SJCRH30 (cell line): Measurements from ENCODE around the gene RBM25. TPM values are rescaled to one million over a fixed set of nuclear protein-coding genes. Genes with fewer than 3 reads are reported as not detected.
"Not testable (repeated sequence)": the region's sequence is repeated elsewhere in the genome, so short reads cannot be mapped to it uniquely, and the experiment has no call there.

Experiments used
- DNase-seq, 2 experiments: peaks; one replicate each; pipeline ENCODE4 v3.0.0-alpha.2; 2015 to 2020
- H3K27ac ChIP-seq: fragments of 250-450 bp; sonication (Bioruptor Pico); 2 replicates; pipeline ENCODE4 v1.5.1; 2020; ENCODE audit warnings: mild to moderate bottlenecking, moderate library complexity
- H3K27me3 ChIP-seq: fragments of 250-450 bp; sonication (Bioruptor Pico); 2 replicates; pipeline ENCODE4 v1.5.1; 2020; ENCODE audit warnings: mild to moderate bottlenecking, moderate library complexity
- H3K36me3 ChIP-seq: fragments of 250-450 bp; sonication (Bioruptor Pico); 2 replicates; pipeline ENCODE4 v1.5.1; 2020; ENCODE audit warnings: mild to moderate bottlenecking, moderate library complexity
- H3K4me1 ChIP-seq: fragments of 250-450 bp; sonication (Bioruptor Pico); 2 replicates; pipeline ENCODE4 v1.5.1; 2020; ENCODE audit warnings: mild to moderate bottlenecking, moderate library complexity
- H3K4me3 ChIP-seq: fragments of 250-450 bp; sonication (Bioruptor Pico); 2 replicates; pipeline ENCODE4 v1.5.1; 2020; ENCODE audit warnings: mild to moderate bottlenecking, moderate library complexity
- H3K9me3 ChIP-seq: fragments of 250-450 bp; sonication (Bioruptor Pico); replicated peaks from 2 replicates; pipeline ENCODE4 v1.5.1; 2020; ENCODE audit warnings: mild to moderate bottlenecking, moderate library complexity
- total RNA-seq: library from RNA; depleted of rRNA; stranded (reverse); fragments of >200 nt; shearing (Covaris generic); gene quantifications from 2 replicates; pipeline ENCODE4 v1.2.3, GENCODE V29; 2014

The RBM25 gene
- total RNA-seq, 1 experiment from 2014 or later, result 59.0 TPM

- DNase-seq, result no peak
- Histone ChIP-seq H3K27ac (peak overlapping the region; percentile 48; the same call in 1 of the 2 replicates), H3K9me3 (no peaks in the 10 kb centered on the region), H3K4me3 (peak overlapping the region; percentile 85), H3K4me1 (no peaks in the 10 kb centered on the region), H3K36me3 (no peaks in the 10 kb centered on the region), H3K27me3 (no peaks in the 10 kb centered on the region)
Observed at GRCh38 chr14:73136085-73136386, 77.7 kb downstream of the RBM25 start.

GRCh38 chr14:73136387-73137225, 78.3 kb downstream of the RBM25 start, which contains the start of gene PSEN1:
PSEN1 (plus strand) TSS chr14:73136507; CDS start chr14:73148020, 11,513 bp downstream.
- DNase-seq, result peak; percentile 92
- H3K9me3 ChIP-seq, result no peaks in the 10 kb centered on the region
- H3K36me3 ChIP-seq, result no peaks in the 10 kb centered on the region
- peak within 1 kb of the TSS; percentile 48 for H3K27ac ChIP-seq
- no peaks in the 10 kb centered on the region for H3K27me3 ChIP-seq
- no peaks in the 10 kb centered on the region for H3K4me1 ChIP-seq
- H3K4me3 ChIP-seq, result peak within 1 kb of the TSS; percentile 85

DNA sequence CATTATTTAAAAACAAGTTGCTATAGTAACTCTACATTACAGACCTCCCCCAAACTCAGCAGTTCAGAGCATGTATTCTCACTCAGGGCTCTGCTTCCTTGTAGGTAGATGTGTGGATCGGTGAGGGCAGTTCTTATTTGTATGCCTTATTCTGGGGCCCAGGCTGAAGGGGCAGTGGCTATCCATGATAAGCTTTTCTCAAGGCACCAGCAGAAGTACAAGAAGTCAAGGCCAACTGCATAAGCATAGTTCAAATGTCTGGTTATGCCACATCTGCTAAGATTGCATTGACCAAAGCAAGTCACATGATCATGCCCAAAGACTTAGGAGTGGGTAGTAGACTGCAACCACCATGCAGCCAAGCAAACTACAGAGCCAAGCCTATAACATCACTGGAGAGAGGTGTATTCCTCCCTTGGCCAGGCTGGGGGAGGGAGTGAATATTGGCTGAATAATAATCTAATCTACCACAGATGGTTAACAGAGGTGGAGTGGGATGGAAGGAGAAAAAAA, 82.5 kb downstream of the RBM25 start:
- DNase-seq, result no peak
- no peaks in the 10 kb centered on the region for H3K27me3 ChIP-seq
- no peaks in the 10 kb centered on the region for H3K9me3 ChIP-seq
- no peak overlapping the region for H3K27ac ChIP-seq
- H3K4me1 ChIP-seq, result no peaks in the 10 kb centered on the region
- H3K36me3 ChIP-seq, result no peaks in the 10 kb centered on the region
- H3K4me3 ChIP-seq, result no peak overlapping the region

DNA sequence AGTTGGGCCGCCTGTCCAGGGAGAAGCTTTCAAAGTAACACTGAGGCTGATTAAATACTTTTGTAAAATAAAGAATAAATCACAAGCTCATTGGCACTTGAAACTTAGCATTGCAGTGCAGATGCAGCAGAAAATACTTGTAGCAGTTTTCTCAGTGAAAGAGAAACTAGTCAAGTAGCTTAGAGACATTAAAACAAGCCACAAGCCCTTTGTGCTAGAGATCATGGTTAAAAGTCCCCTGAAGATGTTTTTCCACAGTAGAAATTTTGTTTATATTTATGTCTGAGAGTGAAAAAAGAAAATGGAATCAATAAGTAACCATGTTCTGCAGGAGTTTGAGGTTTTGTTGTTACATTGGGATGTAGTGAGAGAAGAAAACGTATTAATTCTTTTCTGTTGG, 83.9 kb downstream of the RBM25 start:
- Histone ChIP-seq H3K27ac (no peak overlapping the region), H3K9me3 (no peaks in the 10 kb centered on the region), H3K4me1 (no peaks in the 10 kb centered on the region), H3K4me3 (no peak overlapping the region), H3K27me3 (no peaks in the 10 kb centered on the region), H3K36me3 (no peaks in the 10 kb centered on the region)
- no peak for DNase-seq

GRCh38 chr14:73143003-73143402, 84.7 kb downstream of the RBM25 start:
- Histone ChIP-seq H3K36me3 (no peaks in the 10 kb centered on the region), H3K27me3 (no peaks in the 10 kb centered on the region), H3K27ac (no peak overlapping the region), H3K4me3 (no peak overlapping the region), H3K4me1 (no peaks in the 10 kb centered on the region), H3K9me3 (no peaks in the 10 kb centered on the region)
- DNase-seq, result no peak

DNA sequence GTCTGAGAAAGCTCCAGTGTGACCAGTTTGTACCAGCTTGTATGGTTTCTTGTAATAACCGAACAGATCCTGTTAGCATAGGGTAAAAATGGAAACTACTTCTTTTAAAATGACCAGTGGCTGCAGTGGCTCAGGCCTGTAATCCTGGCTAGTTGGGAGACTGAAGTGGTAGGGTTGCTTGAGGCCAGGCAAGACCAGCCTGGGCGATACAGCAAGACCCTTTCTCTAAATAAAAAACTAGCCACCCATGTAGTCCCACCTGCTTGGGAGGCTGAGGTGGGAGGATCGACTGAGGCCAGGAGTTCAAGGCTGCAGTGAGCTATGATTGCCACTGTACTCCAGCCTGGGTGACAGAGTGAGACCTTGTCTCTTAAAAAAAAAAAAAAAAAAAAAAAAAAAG, 85.3 kb downstream of the RBM25 start:
- H3K36me3 ChIP-seq, result no peaks in the 10 kb centered on the region
- H3K9me3 ChIP-seq, result no peaks in the 10 kb centered on the region
- no peaks in the 10 kb centered on the region for H3K27me3 ChIP-seq
- no peak overlapping the region for H3K4me3 ChIP-seq
- no peak overlapping the region for H3K27ac ChIP-seq
- DNase-seq, result no peak
- no peaks in the 10 kb centered on the region for H3K4me1 ChIP-seq

GRCh38 chr14:73145371-73145770, 87.0 kb downstream of the RBM25 start:
- DNase-seq, result no peak
- no peak overlapping the region for H3K27ac ChIP-seq
- H3K36me3 ChIP-seq, result 0 out of 2 replicates have a peak, but pooled peaks cover 4% of the 10 kb centered on the region
- H3K27me3 ChIP-seq, result no peaks in the 10 kb centered on the region
- no peak overlapping the region for H3K4me3 ChIP-seq
- H3K4me1 ChIP-seq, result no peaks in the 10 kb centered on the region
- H3K9me3 ChIP-seq, result no peaks in the 10 kb centered on the region

DNA sequence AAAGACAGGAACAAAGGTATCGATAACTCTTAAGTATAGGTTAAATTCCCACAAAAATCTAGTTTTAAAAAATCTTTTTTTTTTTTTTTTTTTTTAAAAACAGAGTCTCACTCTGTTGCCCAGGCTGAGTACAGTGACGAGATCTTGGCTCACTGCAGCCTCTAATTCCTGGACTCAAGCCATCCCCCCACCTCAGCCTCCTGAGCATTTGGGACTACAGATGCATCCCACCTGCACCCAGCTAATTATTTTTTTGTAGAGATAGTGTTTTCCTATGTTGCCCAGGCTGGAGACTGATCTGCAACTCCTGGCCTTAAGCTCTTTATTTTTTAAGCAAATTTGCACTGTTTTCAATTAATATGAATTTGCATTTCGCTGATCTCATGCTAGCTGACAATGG, 87.8 kb downstream of the RBM25 start:
- no peak overlapping the region for H3K4me3 ChIP-seq
- H3K27me3 ChIP-seq, result no peaks in the 10 kb centered on the region
- no peaks in the 10 kb centered on the region for H3K9me3 ChIP-seq
- 0 out of 2 replicates have a peak, but pooled peaks cover 4% of the 10 kb centered on the region for H3K36me3 ChIP-seq
- H3K27ac ChIP-seq, result no peak overlapping the region
- no peaks in the 10 kb centered on the region for H3K4me1 ChIP-seq
- no peak for DNase-seq

DNA sequence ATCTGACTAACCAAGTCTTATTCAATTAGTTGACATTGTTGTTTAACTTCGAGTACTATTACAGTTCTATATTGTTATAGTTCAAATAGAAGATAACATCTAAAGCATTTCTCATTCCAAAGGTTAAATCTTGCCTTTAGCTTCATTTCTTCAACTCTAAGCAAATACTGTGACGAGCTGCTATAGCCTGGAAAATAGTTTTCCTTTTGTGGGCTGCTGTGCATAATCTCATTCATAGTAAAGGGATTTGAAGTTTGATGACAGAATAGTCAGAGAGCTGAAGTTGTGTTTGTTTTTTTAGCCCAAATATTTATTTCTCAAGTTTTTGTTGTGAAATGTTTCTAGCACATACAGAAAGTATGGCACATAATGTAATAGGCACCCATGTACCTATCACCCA, 91.4 kb downstream of the RBM25 start:
- no peak for DNase-seq
- H3K4me1 ChIP-seq, result no peaks in the 10 kb centered on the region
- H3K36me3 ChIP-seq, result 0 out of 2 replicates have a peak, but pooled peaks cover 4% of the 10 kb centered on the region
- H3K4me3 ChIP-seq, result no peak overlapping the region
- no peaks in the 10 kb centered on the region for H3K9me3 ChIP-seq
- H3K27ac ChIP-seq, result no peak overlapping the region
- no peaks in the 10 kb centered on the region for H3K27me3 ChIP-seq

DNA sequence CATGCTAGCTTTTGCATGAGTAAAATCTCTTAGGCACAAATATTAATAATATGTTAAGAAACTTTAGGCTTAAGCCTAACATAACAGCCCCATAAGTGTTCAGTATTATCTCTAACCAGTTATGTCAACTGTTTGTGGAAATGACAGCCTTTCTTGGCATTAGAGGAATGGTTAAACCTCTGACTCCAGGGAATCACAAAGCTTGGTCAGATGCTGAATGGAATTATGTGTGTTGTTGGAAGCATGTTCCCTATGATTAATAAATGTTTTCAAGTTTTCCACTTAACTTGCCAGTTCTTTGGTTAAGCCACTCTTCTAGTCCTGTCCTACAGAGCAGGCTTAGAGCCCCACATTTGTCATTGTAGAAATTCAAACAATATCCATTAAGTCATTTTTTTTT, 94.9 kb downstream of the RBM25 start:
- no peak for DNase-seq
- no peaks in the 10 kb centered on the region for H3K27me3 ChIP-seq
- no peak overlapping the region for H3K27ac ChIP-seq
- no peaks in the 10 kb centered on the region for H3K9me3 ChIP-seq
- no peaks in the 10 kb centered on the region for H3K4me1 ChIP-seq
- 0 out of 2 replicates have a peak, but pooled peaks cover 4% of the 10 kb centered on the region for H3K36me3 ChIP-seq
- H3K4me3 ChIP-seq, result no peak overlapping the region

- H3K27ac ChIP-seq, result no peak overlapping the region
- DNase-seq, result no peak
- H3K36me3 ChIP-seq, result 0 out of 2 replicates have a peak, but pooled peaks cover 4% of the 10 kb centered on the region
- H3K4me1 ChIP-seq, result no peaks in the 10 kb centered on the region
- no peak overlapping the region for H3K4me3 ChIP-seq
- no peaks in the 10 kb centered on the region for H3K9me3 ChIP-seq
- H3K27me3 ChIP-seq, result no peaks in the 10 kb centered on the region
Observed at GRCh38 chr14:73162251-73162650, 103.9 kb downstream of the RBM25 start.

DNA sequence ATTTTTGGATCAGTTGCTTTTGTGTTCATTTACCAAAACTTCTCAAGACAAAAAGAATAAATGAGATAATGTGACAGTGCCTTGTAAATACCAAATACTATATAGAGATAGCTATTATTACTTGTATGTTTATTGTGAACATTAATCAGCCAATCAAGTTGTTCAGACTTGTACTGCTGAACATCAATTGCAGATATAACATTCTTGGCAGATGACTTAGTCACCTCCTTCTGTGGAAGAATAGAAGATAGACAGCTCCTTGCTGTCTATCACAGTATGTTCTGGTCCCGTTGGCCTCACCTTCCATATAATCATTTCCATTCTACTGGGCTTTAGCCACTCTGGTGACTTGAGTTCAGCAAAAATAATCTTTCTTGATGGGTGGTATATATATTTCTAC, 108.1 kb downstream of the RBM25 start:
- no peaks in the 10 kb centered on the region for H3K9me3 ChIP-seq
- H3K27ac ChIP-seq, result no peak overlapping the region
- no peaks in the 10 kb centered on the region for H3K4me1 ChIP-seq
- H3K36me3 ChIP-seq, result no peaks in the 10 kb centered on the region
- H3K27me3 ChIP-seq, result no peaks in the 10 kb centered on the region
- no peak overlapping the region for H3K4me3 ChIP-seq
- DNase-seq, result no peak

- Histone ChIP-seq H3K27ac (no peak overlapping the region), H3K27me3 (no peaks in the 10 kb centered on the region), H3K4me3 (no peak overlapping the region), H3K4me1 (no peaks in the 10 kb centered on the region), H3K9me3 (no peaks in the 10 kb centered on the region), H3K36me3 (no peaks in the 10 kb centered on the region; the same call in 1 of the 2 replicates)
- no peak for DNase-seq
Observed at GRCh38 chr14:73167727-73168126, 109.4 kb downstream of the RBM25 start.

GRCh38 chr14:73168274-73168673, 109.9 kb downstream of the RBM25 start:
- Histone ChIP-seq H3K4me3 (no peak overlapping the region), H3K9me3 (no peaks in the 10 kb centered on the region), H3K36me3 (no peaks in the 10 kb centered on the region; the same call in 1 of the 2 replicates), H3K27me3 (no peaks in the 10 kb centered on the region), H3K4me1 (no peaks in the 10 kb centered on the region), H3K27ac (no peak overlapping the region)
- DNase-seq, result no peak

GRCh38 chr14:73168691-73169090, 110.4 kb downstream of the RBM25 start:
- Histone ChIP-seq H3K9me3 (no peaks in the 10 kb centered on the region), H3K4me3 (no peak overlapping the region), H3K27ac (no peak overlapping the region), H3K4me1 (no peaks in the 10 kb centered on the region), H3K27me3 (no peaks in the 10 kb centered on the region), H3K36me3 (no peaks in the 10 kb centered on the region; the same call in none of the 2 replicates)
- no peak for DNase-seq

DNA sequence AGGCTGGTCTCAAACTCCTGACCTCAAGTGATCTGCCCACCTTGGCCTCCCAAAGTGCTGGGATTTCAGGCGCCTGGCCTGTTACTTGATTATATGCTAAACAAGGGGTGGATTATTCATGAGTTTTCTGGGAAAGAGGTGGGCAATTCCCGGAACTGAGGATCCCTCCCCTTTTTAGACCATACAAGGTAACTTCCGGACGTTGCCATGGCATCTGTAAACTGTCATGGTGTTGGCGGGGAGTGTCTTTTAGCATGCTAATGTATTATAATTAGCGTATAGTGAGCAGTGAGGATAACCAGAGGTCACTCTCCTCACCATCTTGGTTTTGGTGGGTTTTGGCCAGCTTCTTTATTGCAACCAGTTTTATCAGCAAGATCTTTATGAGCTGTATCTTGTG, 111.5 kb downstream of the RBM25 start:
- H3K9me3 ChIP-seq, DNase-seq, H3K27ac ChIP-seq, H3K4me3 ChIP-seq, H3K27me3 ChIP-seq, H3K4me1 ChIP-seq, H3K36me3 ChIP-seq: not testable (repeated sequence)
